HT1080 (cell line): ENCODE measurements around the gene IL3. TPM values are rescaled to one million over a fixed set of nuclear protein-coding genes. Genes with fewer than 3 reads are reported as not detected.

Experiments used
- DNase-seq: peaks from one replicate; pipeline ENCODE4 v3.0.0-alpha.2; 2015; ENCODE audit warnings: low read depth
- small RNA-seq: library from RNA; depleted of rRNA; stranded (forward); fragments of <200 nt; gene quantifications from one replicate; pipeline ENCODE3, GENCODE V24; 2014
- total RNA-seq: library from RNA; depleted of rRNA; stranded (reverse); fragments of >200 nt; shearing (Covaris generic); gene quantifications from 2 replicates; pipeline ENCODE4 v1.2.3, GENCODE V29; 2014; rRNA removed

The IL3 gene
- total RNA-seq, 1 experiment from 2014 or later = not detected

- no peak for DNase-seq
Observed at GRCh38 chr5:132110930-132111329, 50.5 kb downstream of the IL3 start.

DNA sequence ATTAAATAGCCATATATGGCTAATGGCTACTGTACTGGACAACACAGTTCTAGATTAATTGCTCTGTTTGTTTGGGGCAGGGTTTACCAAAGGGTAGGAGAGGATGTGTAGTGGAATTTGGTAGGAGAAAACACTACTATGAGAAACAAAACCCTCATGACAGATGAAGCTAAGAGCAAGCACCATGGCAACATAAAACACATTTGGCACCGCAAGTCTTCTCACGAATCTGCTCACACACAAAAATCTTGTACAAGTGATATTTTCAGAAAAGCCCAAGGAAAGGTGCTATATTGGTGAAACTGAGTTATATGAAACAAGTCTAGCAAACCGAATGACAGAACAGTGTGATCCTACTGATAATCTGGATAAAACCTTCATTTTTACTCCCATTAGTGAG, 51.7 kb downstream of the IL3 start:
- no peak for DNase-seq

Small RNA genes lying within 50 kb of the gene (small RNA-seq; reads per million reads assigned to genes)
- not detected for gene RF00285

Other genes with a start within 250 kb of the IL3 start
- gene MEIKIN, start 115.0 kb upstream of the IL3 start, total RNA-seq = not detected in 2 replicates
- 0.03 and 0.06 TPM in 2 replicates for gene ACSL6, start 49.0 kb upstream of the IL3 start, total RNA-seq
- gene CSF2, start 13.1 kb downstream of the IL3 start, total RNA-seq = not detected in 2 replicates
- gene P4HA2, start 167.2 kb downstream of the IL3 start, total RNA-seq = 17.6 and 19.6 TPM in 2 replicates
- gene PDLIM4, start 197.0 kb downstream of the IL3 start, total RNA-seq = not detected in 2 replicates
- 2.1 and 3.4 TPM in 2 replicates for gene SLC22A4, start 233.7 kb downstream of the IL3 start, total RNA-seq